HepG2 (cell line): ENCODE results near the gene MARCHF9. TPM values are rescaled to one million over a fixed set of nuclear protein-coding genes. Genes with fewer than 3 reads are reported as not detected.

ENCODE experiments used
- DZIP1 ChIP-seq: sonication (generic); formaldehyde crosslinking; IDR thresholded peaks from 2 replicates; pipeline ENCODE4 v1.5.0; 2020; ENCODE audit warnings: mild to moderate bottlenecking, missing genetic modification reagents
- GATAD1 ChIP-seq: IDR thresholded peaks from 2 replicates; pipeline ENCODE4 v1.6.1; 2016; ENCODE audit warnings: missing genetic modification reagents, missing compliant biosample characterization
- GATAD2A ChIP-seq: IDR thresholded peaks from 2 replicates; pipeline ENCODE4 v1.6.1; 2016
- ISX ChIP-seq: sonication (generic); formaldehyde crosslinking; conservative IDR thresholded peaks from 2 replicates; pipeline ENCODE4 v1.5.0; 2020; ENCODE audit warnings: missing genetic modification reagents
- JDP2 ChIP-seq: sonication (generic); formaldehyde crosslinking; IDR thresholded peaks from 2 replicates; pipeline ENCODE4 v1.8.1; 2022; ENCODE audit warnings: missing genetic modification reagents, borderline replicate concordance
- MAF1 ChIP-seq: sonication (generic); formaldehyde crosslinking; IDR thresholded peaks from 2 replicates; pipeline ENCODE4 v1.5.0; 2020; ENCODE audit warnings: missing genetic modification reagents, borderline replicate concordance
- NR2F6 ChIP-seq, 2 experiments: IDR thresholded peaks; 2 replicates each; pipeline ENCODE4 v1.6.1; 2016; ENCODE audit warnings: antibody characterized with exemption in 1 of 2, mild to moderate bottlenecking in 1 of 2
- RARA ChIP-seq: IDR thresholded peaks from 2 replicates; pipeline ENCODE4 v1.6.1; 2016; ENCODE audit warnings: missing genetic modification reagents, missing compliant biosample characterization
- SOX13 ChIP-seq, 3 experiments: fragments of 450-650 bp in 1 of 3; sonication (generic) in 1 of 3; formaldehyde crosslinking in 1 of 3; IDR thresholded peaks in 2 of 3; conservative IDR thresholded peaks in 1 of 3; 2 replicates each; pipeline versions ENCODE4 v1.5.0 to v1.6.1; 2016 to 2020; ENCODE audit warnings: antibody characterized with exemption in 1 of 3, mild to moderate bottlenecking in 1 of 3, missing compliant biosample characterization in 1 of 3, missing genetic modification reagents in 1 of 3, moderate library complexity in 1 of 3
- XBP1 ChIP-seq: sonication (generic); formaldehyde crosslinking; IDR thresholded peaks from 2 replicates; pipeline ENCODE4 v1.5.0; 2020; ENCODE audit warnings: missing genetic modification reagents
- XRCC5 ChIP-seq: fragments of 200-400 bp; formaldehyde crosslinking; optimal IDR thresholded peaks from 2 replicates; pipeline ENCODE3; 2017; ENCODE audit warnings: mild to moderate bottlenecking, low read length
- ZNF337 ChIP-seq: sonication (generic); formaldehyde crosslinking; IDR thresholded peaks from 2 replicates; pipeline ENCODE4 v1.5.1; 2020; ENCODE audit warnings: missing genetic modification reagents, low read depth, mild to moderate bottlenecking, borderline replicate concordance
- ZNF383 ChIP-seq: sonication (generic); formaldehyde crosslinking; IDR thresholded peaks from 2 replicates; pipeline ENCODE4 v1.4.0; 2020; ENCODE audit warnings: missing genetic modification reagents, mild to moderate bottlenecking, borderline replicate concordance
- ZNF747 ChIP-seq: sonication (generic); formaldehyde crosslinking; IDR thresholded peaks from 2 replicates; pipeline ENCODE4 v1.8.1; 2023; ENCODE audit warnings: missing genetic modification reagents, mild to moderate bottlenecking, borderline replicate concordance
- polyA plus RNA-seq, 8 experiments: library from polyadenylated mRNA; depleted of rRNA in 3 of 8; stranded (reverse) in 7 of 8; unstranded in 1 of 8; fragments of >200 nt; fragmentation: Illumina TruSeq in 4 of 8; extraction: Trizol in 4 of 8; gene quantifications; 2 replicates each; pipeline versions ENCODE4 v1.2.1 to v1.2.3, GENCODE V29; 2011 to 2016; ENCODE audit warnings: low read depth in 4 of 8, missing spikeins in 1 of 8, mixed read lengths in 1 of 8; ENCODE audit not compliant: insufficient read depth in 1 of 8
- total RNA-seq, 5 experiments: library from RNA; depleted of rRNA; stranded (reverse); fragments of >200 nt; fragmentation: Illumina TruSeq; extraction: Trizol; gene quantifications; 2 replicates each; pipeline ENCODE4 v1.2.3, GENCODE V29; 2016; ENCODE audit warnings: low read depth in 1 of 5
- TF ChIP-seq, protein P1 (sequence below): sonication (generic); formaldehyde crosslinking; IDR thresholded peaks from 2 replicates; pipeline ENCODE4 v1.4.0; 2020; ENCODE audit warnings: missing genetic modification reagents
- TF ChIP-seq, protein P2 (sequence below): IDR thresholded peaks from 2 replicates; pipeline ENCODE4 v1.6.1; 2016; ENCODE audit warnings: low read depth, control low read depth
- TF ChIP-seq, protein P3 (sequence below): sonication (generic); formaldehyde crosslinking; IDR thresholded peaks from 2 replicates; pipeline ENCODE4 v1.5.0; 2020; ENCODE audit warnings: mild to moderate bottlenecking, missing genetic modification reagents

MARCHF9 gene
- total and polyA plus RNA-seq, 2 of the 13 experiments (the other 11 are each of a cell fraction or from before 2014, with no cell fraction given), result 5.7 to 9.6 TPM

GRCh38 chr12:57735952-57736740 is 18.8 kb upstream of the MARCHF9 start (continued):
- TF ChIP-seq MAF1 (CRISPR knock-in tag), result no peak
- no peak for TF ChIP-seq XBP1 (CRISPR knock-in tag)
- no peak for TF ChIP-seq SOX13 (IDR thresholded peaks at IDR 0.05)
- no peak for TF ChIP-seq SOX13 (CRISPR knock-in tag; conservative IDR thresholded peaks at IDR 0.05 in 1 of 2, IDR thresholded peaks at IDR 0.05 in 1 of 2)
- TF ChIP-seq, protein P1, sequence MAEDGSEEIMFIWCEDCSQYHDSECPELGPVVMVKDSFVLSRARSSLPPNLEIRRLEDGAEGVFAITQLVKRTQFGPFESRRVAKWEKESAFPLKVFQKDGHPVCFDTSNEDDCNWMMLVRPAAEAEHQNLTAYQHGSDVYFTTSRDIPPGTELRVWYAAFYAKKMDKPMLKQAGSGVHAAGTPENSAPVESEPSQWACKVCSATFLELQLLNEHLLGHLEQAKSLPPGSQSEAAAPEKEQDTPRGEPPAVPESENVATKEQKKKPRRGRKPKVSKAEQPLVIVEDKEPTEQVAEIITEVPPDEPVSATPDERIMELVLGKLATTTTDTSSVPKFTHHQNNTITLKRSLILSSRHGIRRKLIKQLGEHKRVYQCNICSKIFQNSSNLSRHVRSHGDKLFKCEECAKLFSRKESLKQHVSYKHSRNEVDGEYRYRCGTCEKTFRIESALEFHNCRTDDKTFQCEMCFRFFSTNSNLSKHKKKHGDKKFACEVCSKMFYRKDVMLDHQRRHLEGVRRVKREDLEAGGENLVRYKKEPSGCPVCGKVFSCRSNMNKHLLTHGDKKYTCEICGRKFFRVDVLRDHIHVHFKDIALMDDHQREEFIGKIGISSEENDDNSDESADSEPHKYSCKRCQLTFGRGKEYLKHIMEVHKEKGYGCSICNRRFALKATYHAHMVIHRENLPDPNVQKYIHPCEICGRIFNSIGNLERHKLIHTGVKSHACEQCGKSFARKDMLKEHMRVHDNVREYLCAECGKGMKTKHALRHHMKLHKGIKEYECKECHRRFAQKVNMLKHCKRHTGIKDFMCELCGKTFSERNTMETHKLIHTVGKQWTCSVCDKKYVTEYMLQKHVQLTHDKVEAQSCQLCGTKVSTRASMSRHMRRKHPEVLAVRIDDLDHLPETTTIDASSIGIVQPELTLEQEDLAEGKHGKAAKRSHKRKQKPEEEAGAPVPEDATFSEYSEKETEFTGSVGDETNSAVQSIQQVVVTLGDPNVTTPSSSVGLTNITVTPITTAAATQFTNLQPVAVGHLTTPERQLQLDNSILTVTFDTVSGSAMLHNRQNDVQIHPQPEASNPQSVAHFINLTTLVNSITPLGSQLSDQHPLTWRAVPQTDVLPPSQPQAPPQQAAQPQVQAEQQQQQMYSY, result peak; percentile 75
- TF ChIP-seq, protein P2, sequence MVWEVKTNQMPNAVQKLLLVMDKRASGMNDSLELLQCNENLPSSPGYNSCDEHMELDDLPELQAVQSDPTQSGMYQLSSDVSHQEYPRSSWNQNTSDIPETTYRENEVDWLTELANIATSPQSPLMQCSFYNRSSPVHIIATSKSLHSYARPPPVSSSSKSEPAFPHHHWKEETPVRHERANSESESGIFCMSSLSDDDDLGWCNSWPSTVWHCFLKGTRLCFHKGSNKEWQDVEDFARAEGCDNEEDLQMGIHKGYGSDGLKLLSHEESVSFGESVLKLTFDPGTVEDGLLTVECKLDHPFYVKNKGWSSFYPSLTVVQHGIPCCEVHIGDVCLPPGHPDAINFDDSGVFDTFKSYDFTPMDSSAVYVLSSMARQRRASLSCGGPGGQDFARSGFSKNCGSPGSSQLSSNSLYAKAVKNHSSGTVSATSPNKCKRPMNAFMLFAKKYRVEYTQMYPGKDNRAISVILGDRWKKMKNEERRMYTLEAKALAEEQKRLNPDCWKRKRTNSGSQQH (CRISPR knock-in tag), result no peak
- TF ChIP-seq ZNF383 (CRISPR knock-in tag), result no peak
- no peak for TF ChIP-seq ZNF337 (CRISPR knock-in tag)
- TF ChIP-seq ZNF747, result 0 out of 2 replicates have a peak, but pooled peaks have one; percentile 43
- TF ChIP-seq, protein P3, sequence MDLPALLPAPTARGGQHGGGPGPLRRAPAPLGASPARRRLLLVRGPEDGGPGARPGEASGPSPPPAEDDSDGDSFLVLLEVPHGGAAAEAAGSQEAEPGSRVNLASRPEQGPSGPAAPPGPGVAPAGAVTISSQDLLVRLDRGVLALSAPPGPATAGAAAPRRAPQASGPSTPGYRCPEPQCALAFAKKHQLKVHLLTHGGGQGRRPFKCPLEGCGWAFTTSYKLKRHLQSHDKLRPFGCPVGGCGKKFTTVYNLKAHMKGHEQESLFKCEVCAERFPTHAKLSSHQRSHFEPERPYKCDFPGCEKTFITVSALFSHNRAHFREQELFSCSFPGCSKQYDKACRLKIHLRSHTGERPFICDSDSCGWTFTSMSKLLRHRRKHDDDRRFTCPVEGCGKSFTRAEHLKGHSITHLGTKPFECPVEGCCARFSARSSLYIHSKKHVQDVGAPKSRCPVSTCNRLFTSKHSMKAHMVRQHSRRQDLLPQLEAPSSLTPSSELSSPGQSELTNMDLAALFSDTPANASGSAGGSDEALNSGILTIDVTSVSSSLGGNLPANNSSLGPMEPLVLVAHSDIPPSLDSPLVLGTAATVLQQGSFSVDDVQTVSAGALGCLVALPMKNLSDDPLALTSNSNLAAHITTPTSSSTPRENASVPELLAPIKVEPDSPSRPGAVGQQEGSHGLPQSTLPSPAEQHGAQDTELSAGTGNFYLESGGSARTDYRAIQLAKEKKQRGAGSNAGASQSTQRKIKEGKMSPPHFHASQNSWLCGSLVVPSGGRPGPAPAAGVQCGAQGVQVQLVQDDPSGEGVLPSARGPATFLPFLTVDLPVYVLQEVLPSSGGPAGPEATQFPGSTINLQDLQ (CRISPR knock-in tag), result no peak
- TF ChIP-seq GATAD2A (CRISPR knock-in tag), result peak; percentile 20; the same call in 1 of the 2 replicates
- TF ChIP-seq ISX (CRISPR knock-in tag), result no peak
- TF ChIP-seq RARA (CRISPR knock-in tag), result no peak
- TF ChIP-seq DZIP1 (CRISPR knock-in tag), result no peak
- no peak for TF ChIP-seq JDP2
- TF ChIP-seq GATAD1 (CRISPR knock-in tag), result peak; percentile 31; the same call in 1 of the 2 replicates
- peak; percentile 60 for TF ChIP-seq XRCC5
- no peak for TF ChIP-seq NR2F6 (IDR thresholded peaks at IDR 0.05)
- TF ChIP-seq NR2F6 (CRISPR knock-in tag; IDR thresholded peaks at IDR 0.05), result no peak
